ENCODE data around the gene KCNN2. TPM values are rescaled to one million over a fixed set of nuclear protein-coding genes. Genes with fewer than 3 reads are reported as not detected.

The KCNN2 gene
- total RNA-seq, 1 experiment from 2014 or later: not detected

DNA sequence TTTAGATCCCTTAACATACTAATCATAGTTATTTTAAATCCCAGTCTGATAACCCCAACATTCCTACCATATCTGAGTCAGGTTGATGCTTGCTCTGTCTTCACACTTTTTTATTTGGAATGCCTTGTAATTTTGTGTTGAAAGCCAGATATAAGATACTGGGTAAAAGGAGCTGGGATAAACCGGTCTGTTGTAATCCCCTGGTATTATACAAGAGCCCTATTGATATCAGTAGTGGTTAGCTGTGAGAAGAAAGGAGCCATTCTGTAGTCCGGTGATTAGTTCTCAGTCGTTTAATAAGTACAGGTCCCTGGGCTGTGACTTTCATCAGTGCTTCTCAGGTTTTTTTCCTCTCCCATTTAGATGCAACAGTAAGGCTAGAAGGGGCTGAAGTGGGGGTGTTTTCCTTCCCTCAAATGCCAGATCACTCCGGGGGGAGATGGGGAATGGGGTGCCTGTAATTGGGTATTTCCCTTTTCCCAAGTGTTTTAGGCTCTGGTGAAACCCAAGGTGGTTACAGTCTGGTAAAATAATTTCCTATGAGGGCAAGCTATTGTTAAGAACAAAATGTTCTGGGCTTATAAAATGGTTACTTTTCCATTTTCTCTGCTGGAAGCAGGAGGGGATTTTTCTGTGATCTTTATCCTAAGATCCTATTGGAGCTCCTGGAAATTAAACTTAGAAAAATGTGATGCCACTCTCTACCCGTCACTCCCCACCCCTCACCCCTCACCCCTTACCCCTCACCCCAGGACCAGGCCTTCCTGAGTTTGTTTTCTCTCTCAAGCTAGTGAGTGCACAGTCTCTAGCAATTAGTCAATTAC lies 72.7 kb downstream of the KCNN2 start:
- CTCF ChIA-PET: no interaction called here
- intact Hi-C loops (cut with micrococcal nuclease; ENCODE audit: unreplicated experiment): no loop called here
- no peaks in the 10 kb centered on the region for H4K20me1 ChIP-seq (ENCODE audit: insufficient read depth)
- no peak overlapping the region for H2AFZ ChIP-seq
- DNase-seq: no peak
- H3K36me3 ChIP-seq (ENCODE audit: low read depth): no peaks in the 10 kb centered on the region
- no peaks in the 10 kb centered on the region for H3K9me3 ChIP-seq (ENCODE audit: insufficient read depth, low read depth)
- POLR2A ChIA-PET (ENCODE audit: unreplicated experiment): no interaction called here
- no peak overlapping the region for H3K4me3 ChIP-seq
- no peaks in the 10 kb centered on the region for H3K27me3 ChIP-seq (ENCODE audit: insufficient read depth, low read depth)
- no TSS peak for BruUV-seq (replicated peaks)
- no peaks in the 10 kb centered on the region for H3F3A ChIP-seq (ENCODE audit: insufficient read depth, low read depth)
- no peaks in the 10 kb centered on the region for H3K9me2 ChIP-seq (ENCODE audit: insufficient read depth)
- no peaks in the 10 kb centered on the region for H3K79me2 ChIP-seq (ENCODE audit: low read depth)
- no peaks in the 10 kb centered on the region for H3K4me1 ChIP-seq (replicated peaks; ENCODE audit: insufficient read depth)
- no peak overlapping the region for H3K27ac ChIP-seq
- no peak for TF ChIP-seq EZH2 (IDR thresholded peaks at IDR 0.05; ENCODE audit: low read depth)
- TF ChIP-seq, protein P1, sequence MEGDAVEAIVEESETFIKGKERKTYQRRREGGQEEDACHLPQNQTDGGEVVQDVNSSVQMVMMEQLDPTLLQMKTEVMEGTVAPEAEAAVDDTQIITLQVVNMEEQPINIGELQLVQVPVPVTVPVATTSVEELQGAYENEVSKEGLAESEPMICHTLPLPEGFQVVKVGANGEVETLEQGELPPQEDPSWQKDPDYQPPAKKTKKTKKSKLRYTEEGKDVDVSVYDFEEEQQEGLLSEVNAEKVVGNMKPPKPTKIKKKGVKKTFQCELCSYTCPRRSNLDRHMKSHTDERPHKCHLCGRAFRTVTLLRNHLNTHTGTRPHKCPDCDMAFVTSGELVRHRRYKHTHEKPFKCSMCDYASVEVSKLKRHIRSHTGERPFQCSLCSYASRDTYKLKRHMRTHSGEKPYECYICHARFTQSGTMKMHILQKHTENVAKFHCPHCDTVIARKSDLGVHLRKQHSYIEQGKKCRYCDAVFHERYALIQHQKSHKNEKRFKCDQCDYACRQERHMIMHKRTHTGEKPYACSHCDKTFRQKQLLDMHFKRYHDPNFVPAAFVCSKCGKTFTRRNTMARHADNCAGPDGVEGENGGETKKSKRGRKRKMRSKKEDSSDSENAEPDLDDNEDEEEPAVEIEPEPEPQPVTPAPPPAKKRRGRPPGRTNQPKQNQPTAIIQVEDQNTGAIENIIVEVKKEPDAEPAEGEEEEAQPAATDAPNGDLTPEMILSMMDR (conservative IDR thresholded peaks at IDR 0.05): no peak
- no peak overlapping the region for H3K4me2 ChIP-seq

DNA sequence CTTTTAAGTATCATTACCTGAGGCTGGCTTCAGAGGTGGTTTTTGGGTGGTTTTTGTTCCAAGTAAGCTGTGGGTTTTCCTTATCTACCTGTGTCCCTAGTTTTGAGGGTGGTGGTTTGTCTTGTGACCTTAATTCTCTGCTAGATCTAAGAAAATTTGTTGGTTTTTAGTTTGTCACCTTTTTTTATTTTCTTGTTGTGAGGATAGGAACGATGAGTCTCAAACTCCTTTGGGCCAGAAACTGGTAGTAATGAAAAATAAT lies 73.3 kb downstream of the KCNN2 start:
- Histone ChIP-seq H3K9me2 (ENCODE audit: insufficient read depth) (no peaks in the 10 kb centered on the region), H3K27ac (no peak overlapping the region), H3K4me3 (no peak overlapping the region), H4K20me1 (ENCODE audit: insufficient read depth) (no peaks in the 10 kb centered on the region), H2AFZ (no peak overlapping the region), H3K4me2 (no peak overlapping the region), H3F3A (ENCODE audit: insufficient read depth, low read depth) (no peaks in the 10 kb centered on the region), H3K9me3 (ENCODE audit: insufficient read depth, low read depth) (no peaks in the 10 kb centered on the region), H3K4me1 (replicated peaks; ENCODE audit: insufficient read depth) (no peaks in the 10 kb centered on the region), H3K27me3 (ENCODE audit: insufficient read depth, low read depth) (no peaks in the 10 kb centered on the region), H3K36me3 (ENCODE audit: low read depth) (no peaks in the 10 kb centered on the region), H3K79me2 (ENCODE audit: low read depth) (no peaks in the 10 kb centered on the region)
- TF ChIP-seq EZH2 (IDR thresholded peaks at IDR 0.05; ENCODE audit: low read depth): no peak
- TF ChIP-seq, protein P1 (conservative IDR thresholded peaks at IDR 0.05): no peak
- no peak for DNase-seq
- POLR2A ChIA-PET (ENCODE audit: unreplicated experiment): no interaction called here
- BruUV-seq (replicated peaks): no TSS peak
- intact Hi-C loops (cut with micrococcal nuclease; ENCODE audit: unreplicated experiment): no loop called here
- CTCF ChIA-PET: no interaction called here

DNA sequence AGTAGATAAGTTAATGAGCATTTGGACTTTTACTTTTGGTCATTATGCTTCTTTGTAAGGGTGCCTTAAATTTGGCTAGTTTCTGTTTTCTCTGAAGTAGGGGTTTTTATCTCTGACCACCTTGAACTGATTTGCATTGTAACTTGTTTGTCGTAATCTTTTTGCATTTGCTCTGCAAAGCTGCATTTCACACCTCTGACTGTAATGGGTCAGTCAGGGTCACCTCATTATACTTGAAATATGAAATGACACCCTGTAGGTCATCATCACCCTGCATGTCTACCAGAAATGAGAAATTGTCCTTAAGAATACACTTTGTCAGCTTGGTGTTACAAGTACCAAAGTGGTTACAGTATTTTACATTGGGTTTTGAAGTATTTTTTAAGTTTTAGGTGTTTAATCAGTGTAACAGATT lies 74.0 kb downstream of the KCNN2 start:
- BruUV-seq (replicated peaks): no TSS peak
- POLR2A ChIA-PET (ENCODE audit: unreplicated experiment): no interaction called here
- CTCF ChIA-PET: no interaction called here

More for the DNA sequence above, 74.0 kb downstream of the KCNN2 start:
- Histone ChIP-seq H3K27me3 (ENCODE audit: insufficient read depth, low read depth) (no peaks in the 10 kb centered on the region), H4K20me1 (ENCODE audit: insufficient read depth) (no peaks in the 10 kb centered on the region), H3K4me3 (no peak overlapping the region), H3K4me2 (no peak overlapping the region), H3F3A (ENCODE audit: insufficient read depth, low read depth) (no peaks in the 10 kb centered on the region), H2AFZ (no peak overlapping the region), H3K79me2 (ENCODE audit: low read depth) (no peaks in the 10 kb centered on the region), H3K36me3 (ENCODE audit: low read depth) (no peaks in the 10 kb centered on the region), H3K9me3 (ENCODE audit: insufficient read depth, low read depth) (no peaks in the 10 kb centered on the region), H3K4me1 (replicated peaks; ENCODE audit: insufficient read depth) (no peaks in the 10 kb centered on the region), H3K27ac (no peak overlapping the region), H3K9me2 (ENCODE audit: insufficient read depth) (no peaks in the 10 kb centered on the region)
- no peak for TF ChIP-seq EZH2 (IDR thresholded peaks at IDR 0.05; ENCODE audit: low read depth)
- TF ChIP-seq, protein P1 (conservative IDR thresholded peaks at IDR 0.05): no peak
- intact Hi-C loops (cut with micrococcal nuclease; ENCODE audit: unreplicated experiment): no loop called here
- DNase-seq: no peak

Measured in PC-9 (cell line).